ENCODE results near the gene WASF3. TPM values are rescaled to one million over a fixed set of nuclear protein-coding genes. Genes with fewer than 3 reads are reported as not detected.

The WASF3 gene
- total RNA-seq, 1 donor from 2014 or later: 106 TPM

DNA sequence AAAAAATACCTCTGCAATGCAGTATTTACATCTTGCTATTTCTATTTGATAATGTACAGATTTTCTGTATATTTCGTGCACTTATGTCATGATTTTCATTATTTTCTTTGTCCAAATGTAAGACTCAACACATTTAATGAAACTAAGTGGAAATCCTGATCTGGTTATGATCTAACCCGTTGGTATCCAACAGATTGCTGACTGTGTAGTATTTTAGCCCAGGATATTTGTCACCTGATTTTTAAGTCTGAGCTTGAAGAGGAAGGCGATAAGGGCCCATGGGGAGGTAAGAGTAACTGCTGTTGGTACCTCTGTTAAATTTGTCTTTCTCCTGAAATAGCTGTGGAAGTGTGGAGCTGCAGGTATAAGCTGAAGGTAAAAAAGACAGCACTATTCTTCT lies 45.3 kb downstream of the WASF3 start:
- peaks cover 20% of the 10 kb centered on the region for H3K36me3 Mint-ChIP-seq
- Histone ChIP-seq H3K4me3 (no peak overlapping the region), H3K9ac (no peak overlapping the region), H3F3A (ENCODE audit: low read depth) (peaks cover 12% of the 10 kb centered on the region), H3K27me3 (no peaks in the 10 kb centered on the region), H3K4me1 (peaks cover 39% of the 10 kb centered on the region), H3K79me2 (ENCODE audit: low read depth) (peaks cover 97% of the 10 kb centered on the region), H3K27ac (no peak overlapping the region), H3K4me2 (no peak overlapping the region), H4K20me1 (ENCODE audit: low read depth) (peaks cover 96% of the 10 kb centered on the region), H3K36me3 (no peaks in the 10 kb centered on the region), H3K9me3 (ENCODE audit: low read depth) (no peaks in the 10 kb centered on the region), H2AFZ (replicated peaks) (no peak overlapping the region)
- TF ChIP-seq, protein P1, sequence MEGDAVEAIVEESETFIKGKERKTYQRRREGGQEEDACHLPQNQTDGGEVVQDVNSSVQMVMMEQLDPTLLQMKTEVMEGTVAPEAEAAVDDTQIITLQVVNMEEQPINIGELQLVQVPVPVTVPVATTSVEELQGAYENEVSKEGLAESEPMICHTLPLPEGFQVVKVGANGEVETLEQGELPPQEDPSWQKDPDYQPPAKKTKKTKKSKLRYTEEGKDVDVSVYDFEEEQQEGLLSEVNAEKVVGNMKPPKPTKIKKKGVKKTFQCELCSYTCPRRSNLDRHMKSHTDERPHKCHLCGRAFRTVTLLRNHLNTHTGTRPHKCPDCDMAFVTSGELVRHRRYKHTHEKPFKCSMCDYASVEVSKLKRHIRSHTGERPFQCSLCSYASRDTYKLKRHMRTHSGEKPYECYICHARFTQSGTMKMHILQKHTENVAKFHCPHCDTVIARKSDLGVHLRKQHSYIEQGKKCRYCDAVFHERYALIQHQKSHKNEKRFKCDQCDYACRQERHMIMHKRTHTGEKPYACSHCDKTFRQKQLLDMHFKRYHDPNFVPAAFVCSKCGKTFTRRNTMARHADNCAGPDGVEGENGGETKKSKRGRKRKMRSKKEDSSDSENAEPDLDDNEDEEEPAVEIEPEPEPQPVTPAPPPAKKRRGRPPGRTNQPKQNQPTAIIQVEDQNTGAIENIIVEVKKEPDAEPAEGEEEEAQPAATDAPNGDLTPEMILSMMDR (IDR thresholded peaks at IDR 0.05): no peak
- no peak for TF ChIP-seq EZH2phosphoT487 (IDR thresholded peaks at IDR 0.05)
- no peak for TF ChIP-seq EZH2 (IDR thresholded peaks at IDR 0.05)
- peaks cover 2% of the 10 kb centered on the region for H3K27me3 Mint-ChIP-seq (ENCODE audit: insufficient read depth, low read depth)
- peaks cover 8% of the 10 kb centered on the region for H3K4me1 Mint-ChIP-seq
- no peak overlapping the region for H3K27ac Mint-ChIP-seq
- DNase-seq (ENCODE audit: low spot score): no peak
- H3K9me3 Mint-ChIP-seq: peaks cover 17% of the 10 kb centered on the region
- no peak overlapping the region for H3K4me3 Mint-ChIP-seq

- peaks cover 24% of the 10 kb centered on the region for H3K4me1 ChIP-seq
- Mint-ChIP-seq H3K27me3 (ENCODE audit: insufficient read depth, low read depth) (no peaks in the 10 kb centered on the region), H3K27ac (no peak overlapping the region), H3K36me3 (peaks cover 9% of the 10 kb centered on the region), H3K9me3 (peaks cover 6% of the 10 kb centered on the region), H3K4me3 (no peak overlapping the region), H3K4me1 (peaks cover 8% of the 10 kb centered on the region)
- H3K4me3 ChIP-seq: no peak overlapping the region
- H3F3A ChIP-seq (ENCODE audit: low read depth): peaks cover 12% of the 10 kb centered on the region
- TF ChIP-seq EZH2phosphoT487 (IDR thresholded peaks at IDR 0.05) (no peak), EZH2 (IDR thresholded peaks at IDR 0.05) (no peak)
- TF ChIP-seq, protein P1 (IDR thresholded peaks at IDR 0.05): no peak
- H2AFZ ChIP-seq (replicated peaks): no peak overlapping the region
- H3K27ac ChIP-seq: peak overlapping the region; percentile 26
- H4K20me1 ChIP-seq (ENCODE audit: low read depth): peaks cover 100% of the 10 kb centered on the region
- DNase-seq (ENCODE audit: low spot score): no peak
- no peaks in the 10 kb centered on the region for H3K9me3 ChIP-seq (ENCODE audit: low read depth)
- no peak overlapping the region for H3K9ac ChIP-seq
- H3K79me2 ChIP-seq (ENCODE audit: low read depth): peaks cover 100% of the 10 kb centered on the region
- H3K36me3 ChIP-seq: no peaks in the 10 kb centered on the region
- no peaks in the 10 kb centered on the region for H3K27me3 ChIP-seq
- no peak overlapping the region for H3K4me2 ChIP-seq
Observed at GRCh38 chr13:26604784-26605545, 47.5 kb downstream of the WASF3 start.

DNA sequence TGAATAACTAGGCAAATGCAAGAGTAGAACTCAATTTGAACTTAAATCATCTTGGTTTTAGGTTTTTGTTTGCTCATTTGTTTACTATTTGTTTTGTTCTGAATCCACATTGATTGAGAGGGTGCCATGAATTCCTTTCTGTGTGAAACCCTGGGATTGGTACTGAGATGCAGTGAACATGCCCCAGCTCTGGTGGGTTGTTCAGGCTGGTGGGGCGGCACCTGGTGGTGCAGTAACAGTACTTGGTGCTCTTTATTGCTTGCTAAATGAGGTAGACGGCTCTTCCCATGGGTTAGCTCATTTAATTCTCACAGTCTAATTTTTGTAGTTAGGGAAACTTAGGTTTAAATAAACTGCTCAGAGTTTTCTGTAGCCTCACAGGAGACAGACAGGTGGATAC lies 48.4 kb downstream of the WASF3 start:
- Mint-ChIP-seq H3K4me3 (no peak overlapping the region), H3K4me1 (peaks cover 8% of the 10 kb centered on the region), H3K36me3 (peaks cover 13% of the 10 kb centered on the region), H3K9me3 (peaks cover 11% of the 10 kb centered on the region), H3K27me3 (ENCODE audit: insufficient read depth, low read depth) (no peaks in the 10 kb centered on the region), H3K27ac (peak overlapping the region; percentile 80)
- Histone ChIP-seq H3K9ac (no peak overlapping the region), H3K79me2 (ENCODE audit: low read depth) (peaks cover 100% of the 10 kb centered on the region), H3K36me3 (no peaks in the 10 kb centered on the region), H3K9me3 (ENCODE audit: low read depth) (no peaks in the 10 kb centered on the region), H2AFZ (replicated peaks) (no peak overlapping the region), H3K27me3 (no peaks in the 10 kb centered on the region), H4K20me1 (ENCODE audit: low read depth) (peaks cover 100% of the 10 kb centered on the region), H3F3A (ENCODE audit: low read depth) (peaks cover 12% of the 10 kb centered on the region), H3K4me3 (no peak overlapping the region), H3K4me1 (peaks cover 15% of the 10 kb centered on the region), H3K4me2 (no peak overlapping the region), H3K27ac (no peak overlapping the region)
- TF ChIP-seq, protein P1 (IDR thresholded peaks at IDR 0.05): peak; percentile 50
- no peak for TF ChIP-seq EZH2phosphoT487 (IDR thresholded peaks at IDR 0.05)
- DNase-seq (ENCODE audit: low spot score): peak; percentile 43
